ENCODE measurements around the gene MAGI3.
"Not testable (repeated sequence)": the region's sequence is repeated elsewhere in the genome, so short reads cannot be mapped to it uniquely, and the experiment has no call there.

The MAGI3 gene

GRCh38 chr1:113399062-113399583, 8.8 kb downstream of the MAGI3 start:
- no peak for DNase-seq (ENCODE audit: low read depth)

GRCh38 chr1:113401067-113401466, 10.8 kb downstream of the MAGI3 start:
- DNase-seq (ENCODE audit: low read depth): no peak

GRCh38 chr1:113401728-113402127, 11.4 kb downstream of the MAGI3 start:
- DNase-seq (ENCODE audit: low read depth): no peak

- DNase-seq (ENCODE audit: low read depth): no peak
These were observed 12.8 kb downstream of the MAGI3 start for GRCh38 chr1:113403065-113403464.

GRCh38 chr1:113405573-113405972, 15.3 kb downstream of the MAGI3 start:
- no peak for DNase-seq (ENCODE audit: low read depth)

- not testable (repeated sequence) for DNase-seq (ENCODE audit: low read depth)
These were observed 15.8 kb downstream of the MAGI3 start for GRCh38 chr1:113406149-113406548.

- DNase-seq (ENCODE audit: low read depth): no peak
These were observed 19.0 kb downstream of the MAGI3 start for GRCh38 chr1:113409363-113409762.

GRCh38 chr1:113412020-113412419, 21.7 kb downstream of the MAGI3 start:
- DNase-seq (ENCODE audit: low read depth): not testable (repeated sequence)

GRCh38 chr1:113415310-113416070, 25.2 kb downstream of the MAGI3 start:
- DNase-seq (ENCODE audit: low read depth): no peak

GRCh38 chr1:113416071-113416470, 25.8 kb downstream of the MAGI3 start:
- DNase-seq (ENCODE audit: low read depth): not testable (repeated sequence)

- no peak for DNase-seq (ENCODE audit: low read depth)
These were observed 26.2 kb downstream of the MAGI3 start for GRCh38 chr1:113416496-113416895.

GRCh38 chr1:113422315-113423068, 32.2 kb downstream of the MAGI3 start:
- no peak for DNase-seq (ENCODE audit: low read depth)

- DNase-seq (ENCODE audit: low read depth): no peak
These were observed 33.5 kb downstream of the MAGI3 start for GRCh38 chr1:113423826-113424225.

GRCh38 chr1:113429461-113430153, 39.3 kb downstream of the MAGI3 start:
- no peak for DNase-seq (ENCODE audit: low read depth)

- DNase-seq (ENCODE audit: low read depth): no peak
These were observed 42.9 kb downstream of the MAGI3 start for GRCh38 chr1:113433184-113433583.

- DNase-seq (ENCODE audit: low read depth): no peak
These were observed 44.0 kb downstream of the MAGI3 start for GRCh38 chr1:113434081-113434873.

- no peak for DNase-seq (ENCODE audit: low read depth)
These were observed 44.5 kb downstream of the MAGI3 start for GRCh38 chr1:113434874-113435175.

- DNase-seq (ENCODE audit: low read depth): no peak
These were observed 47.4 kb downstream of the MAGI3 start for GRCh38 chr1:113437554-113438341.

- no peak for DNase-seq (ENCODE audit: low read depth)
These were observed 48.4 kb downstream of the MAGI3 start for GRCh38 chr1:113438505-113439276.

GRCh38 chr1:113439277-113439670, 49.0 kb downstream of the MAGI3 start:
- no peak for DNase-seq (ENCODE audit: low read depth)
